ENCODE results near the gene SLC25A22. TPM values are rescaled to one million over a fixed set of nuclear protein-coding genes. Genes with fewer than 3 reads are reported as not detected.

The SLC25A22 gene
- total RNA-seq, 4 donors from 2014 or later, result 6.0 to 28.3 (median 9.7) TPM

GRCh38 chr11:789943-790342 lies 8.1 kb downstream of the SLC25A22 start, which contains the start of gene CEND1:
TSS of gene CEND1 (minus strand) at chr11:790090. CDS start at chr11:788576, 1,514 bp downstream.
- no peak within 1 kb of the TSS for H3K27ac ChIP-seq
- TF ChIP-seq POLR2AphosphoS5 (IDR thresholded peaks at IDR 0.05) (no peak), POLR2A (IDR thresholded peaks at IDR 0.05) (no peak), CTCF (IDR thresholded peaks at IDR 0.05) (no peak), EP300 (IDR thresholded peaks at IDR 0.05; ENCODE audit: low read depth) (no peak)
- in situ Hi-C loops (cut with MboI; ENCODE audit: low pct_ligation_motif_present in 1 of 4, low pct_unique_long_range_greater_than_20kb in 1 of 4, low sequenced_read_pairs in 3 of 4), result no loop called here
- no peak for DNase-seq
- H3K4me1 ChIP-seq, result peaks cover 0 to 13% (median 7%) of the 10 kb centered on the region in 4 donors
- peaks cover 25% of the 10 kb centered on the region for H3K27me3 ChIP-seq
- no peaks in the 10 kb centered on the region for H3K36me3 ChIP-seq
- intact Hi-C loops (cut with DNase I; ENCODE audit: low total_unique reads), result no loop called here
- H3K9me3 ChIP-seq, result no peaks in the 10 kb centered on the region
- no peak within 1 kb of the TSS for H3K4me3 ChIP-seq
- WGBS, 2 donors (ENCODE audit: low coverage in 1 of 2), result 21% methylated on average over 10 of the region's 44 CpGs; no CpG with 5 or more reads in 1 of the 2 donors

GRCh38 chr11:788953-789940 lies 8.8 kb downstream of the SLC25A22 start:
- no peak overlapping the region for H3K4me3 ChIP-seq

GRCh38 chr11:788009-788640 lies 10.0 kb downstream of the SLC25A22 start:
- no peak for DNase-seq

More at GRCh38 chr11:788953-789940, 8.8 kb downstream of the SLC25A22 start:
- in situ Hi-C loops (cut with MboI; ENCODE audit: low pct_ligation_motif_present in 1 of 4, low pct_unique_long_range_greater_than_20kb in 1 of 4, low sequenced_read_pairs in 3 of 4), result no loop called here
- 29% methylated on average over 25 of the region's 31 CpGs; no CpG with 5 or more reads in 1 of the 2 donors for WGBS, 2 donors (ENCODE audit: low coverage in 1 of 2)
- no peak for TF ChIP-seq CTCF (IDR thresholded peaks at IDR 0.05)
- no peak for TF ChIP-seq EP300 (IDR thresholded peaks at IDR 0.05; ENCODE audit: low read depth)
- no peak for TF ChIP-seq POLR2AphosphoS5 (IDR thresholded peaks at IDR 0.05)
- TF ChIP-seq POLR2A (IDR thresholded peaks at IDR 0.05), result no peak
- Histone ChIP-seq H3K9me3 (no peaks in the 10 kb centered on the region), H3K27me3 (peaks cover 25% of the 10 kb centered on the region), H3K27ac (no peak overlapping the region), H3K4me1 (peaks cover 0 to 7% (median 2%) of the 10 kb centered on the region in 4 donors), H3K36me3 (no peaks in the 10 kb centered on the region)
- intact Hi-C loops (cut with DNase I; ENCODE audit: low total_unique reads), result no loop called here
- DNase-seq, result no peak

More at GRCh38 chr11:788009-788640, 10.0 kb downstream of the SLC25A22 start:
- Histone ChIP-seq H3K27me3 (peaks cover 25% of the 10 kb centered on the region), H3K4me1 (peaks cover 0 to 13% (median 7%) of the 10 kb centered on the region in 4 donors), H3K27ac (no peak overlapping the region), H3K4me3 (no peak overlapping the region), H3K36me3 (no peaks in the 10 kb centered on the region), H3K9me3 (no peaks in the 10 kb centered on the region)
- in situ Hi-C loops (cut with MboI; ENCODE audit: low pct_ligation_motif_present in 1 of 4, low pct_unique_long_range_greater_than_20kb in 1 of 4, low sequenced_read_pairs in 3 of 4), result no loop called here
- intact Hi-C loops (cut with DNase I; ENCODE audit: low total_unique reads), result no loop called here
- TF ChIP-seq EP300 (IDR thresholded peaks at IDR 0.05; ENCODE audit: low read depth) (no peak), CTCF (IDR thresholded peaks at IDR 0.05) (no peak), POLR2AphosphoS5 (IDR thresholded peaks at IDR 0.05) (no peak), POLR2A (IDR thresholded peaks at IDR 0.05) (no peak)
- WGBS, 2 donors (ENCODE audit: low coverage in 1 of 2), result 41% methylated on average over 19 of the region's 28 CpGs; no CpG with 5 or more reads in 1 of the 2 donors
